Measurements from ENCODE around the gene ZNF516.
"Not testable (repeated sequence)": the region's sequence is repeated elsewhere in the genome, so short reads cannot be mapped to it uniquely, and the experiment has no call there.

ZNF516 gene, protein sequence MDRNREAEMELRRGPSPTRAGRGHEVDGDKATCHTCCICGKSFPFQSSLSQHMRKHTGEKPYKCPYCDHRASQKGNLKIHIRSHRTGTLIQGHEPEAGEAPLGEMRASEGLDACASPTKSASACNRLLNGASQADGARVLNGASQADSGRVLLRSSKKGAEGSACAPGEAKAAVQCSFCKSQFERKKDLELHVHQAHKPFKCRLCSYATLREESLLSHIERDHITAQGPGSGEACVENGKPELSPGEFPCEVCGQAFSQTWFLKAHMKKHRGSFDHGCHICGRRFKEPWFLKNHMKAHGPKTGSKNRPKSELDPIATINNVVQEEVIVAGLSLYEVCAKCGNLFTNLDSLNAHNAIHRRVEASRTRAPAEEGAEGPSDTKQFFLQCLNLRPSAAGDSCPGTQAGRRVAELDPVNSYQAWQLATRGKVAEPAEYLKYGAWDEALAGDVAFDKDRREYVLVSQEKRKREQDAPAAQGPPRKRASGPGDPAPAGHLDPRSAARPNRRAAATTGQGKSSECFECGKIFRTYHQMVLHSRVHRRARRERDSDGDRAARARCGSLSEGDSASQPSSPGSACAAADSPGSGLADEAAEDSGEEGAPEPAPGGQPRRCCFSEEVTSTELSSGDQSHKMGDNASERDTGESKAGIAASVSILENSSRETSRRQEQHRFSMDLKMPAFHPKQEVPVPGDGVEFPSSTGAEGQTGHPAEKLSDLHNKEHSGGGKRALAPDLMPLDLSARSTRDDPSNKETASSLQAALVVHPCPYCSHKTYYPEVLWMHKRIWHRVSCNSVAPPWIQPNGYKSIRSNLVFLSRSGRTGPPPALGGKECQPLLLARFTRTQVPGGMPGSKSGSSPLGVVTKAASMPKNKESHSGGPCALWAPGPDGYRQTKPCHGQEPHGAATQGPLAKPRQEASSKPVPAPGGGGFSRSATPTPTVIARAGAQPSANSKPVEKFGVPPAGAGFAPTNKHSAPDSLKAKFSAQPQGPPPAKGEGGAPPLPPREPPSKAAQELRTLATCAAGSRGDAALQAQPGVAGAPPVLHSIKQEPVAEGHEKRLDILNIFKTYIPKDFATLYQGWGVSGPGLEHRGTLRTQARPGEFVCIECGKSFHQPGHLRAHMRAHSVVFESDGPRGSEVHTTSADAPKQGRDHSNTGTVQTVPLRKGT

DNA sequence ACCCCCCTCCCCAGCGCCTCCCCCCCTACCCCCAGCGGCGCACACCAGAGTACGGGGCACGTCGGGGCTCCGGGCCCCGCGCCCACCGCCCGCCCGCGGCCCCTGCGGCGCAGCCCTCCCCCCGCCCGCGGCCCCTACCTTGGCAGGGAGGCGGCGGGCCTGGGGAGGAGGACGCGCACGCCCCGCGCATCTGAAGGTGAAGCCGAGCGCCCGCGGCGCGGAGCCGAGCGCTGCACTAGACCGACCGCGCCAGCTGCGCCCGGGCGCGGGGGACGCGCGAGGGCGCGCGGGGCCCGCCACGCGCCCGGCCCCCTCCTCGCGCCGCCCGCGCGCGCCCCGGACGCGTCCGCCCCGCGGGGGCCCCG is at the start of gene ZNF516:
Gene ZNF516 (minus strand): TSS at position 237 of the 365 bp plus-strand sequence. CDS start 52,188 bp downstream, outside the sequence.
- DNase-seq, result peak; percentile 11

DNA sequence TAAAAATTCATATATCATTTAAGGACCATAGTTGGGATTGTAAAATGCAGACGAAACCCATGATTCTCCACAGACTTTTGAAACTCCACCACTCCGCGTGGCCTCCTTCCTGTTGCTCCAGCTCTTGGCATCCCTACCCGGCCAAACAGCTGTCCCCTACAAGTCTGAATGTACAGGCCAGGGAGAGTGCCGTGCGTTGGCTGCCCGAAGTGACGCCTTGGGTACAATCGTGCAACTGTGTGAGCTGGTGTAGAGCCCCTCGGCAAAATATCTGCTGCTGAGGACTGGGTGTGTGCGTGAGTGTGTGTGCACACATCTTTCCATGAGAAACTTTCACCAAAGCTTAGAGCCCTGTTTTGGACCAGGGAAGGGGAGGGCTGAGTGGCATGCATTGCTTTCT is 43.8 kb upstream of the ZNF516 start:
- no peak for DNase-seq

DNA sequence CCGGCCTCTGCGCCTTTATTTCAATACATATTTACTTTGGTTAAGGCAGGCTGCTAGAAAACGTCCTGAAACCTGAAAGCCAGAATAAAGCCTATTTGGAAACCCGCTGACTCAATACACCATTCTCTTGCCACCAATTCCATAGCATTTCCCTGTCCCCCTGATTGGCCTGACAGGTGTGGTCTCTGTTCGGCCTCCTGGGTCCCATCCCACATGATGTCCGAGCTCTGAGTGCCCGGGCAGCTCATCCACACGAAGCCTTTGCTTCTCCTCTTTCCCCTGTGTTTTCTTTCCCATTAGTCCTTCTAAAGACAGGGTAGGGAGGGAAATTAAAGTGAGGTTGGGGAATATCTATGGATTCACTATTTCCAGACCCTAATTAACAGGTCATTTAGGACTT is 42.6 kb upstream of the ZNF516 start:
- no peak for DNase-seq

DNA sequence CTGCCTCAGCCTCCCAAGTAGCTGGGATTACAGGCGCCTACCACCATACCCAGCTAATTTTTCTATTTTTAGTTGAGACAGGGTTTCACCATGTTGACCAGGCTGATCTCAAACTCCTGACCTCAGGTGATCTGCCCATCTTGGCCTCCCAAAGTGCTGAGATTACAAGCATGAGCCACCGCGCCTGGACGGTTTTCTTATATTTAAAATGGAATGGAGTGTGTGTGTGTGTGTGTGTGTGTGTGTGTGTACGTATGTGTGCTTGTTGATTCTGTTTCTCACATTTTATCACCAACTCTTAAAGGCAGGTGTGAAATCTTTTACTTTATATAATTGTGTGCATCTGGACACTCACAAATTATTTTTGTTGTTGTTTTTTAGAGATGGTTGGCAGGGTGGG is 41.6 kb upstream of the ZNF516 start:
- not testable (repeated sequence) for DNase-seq

DNA sequence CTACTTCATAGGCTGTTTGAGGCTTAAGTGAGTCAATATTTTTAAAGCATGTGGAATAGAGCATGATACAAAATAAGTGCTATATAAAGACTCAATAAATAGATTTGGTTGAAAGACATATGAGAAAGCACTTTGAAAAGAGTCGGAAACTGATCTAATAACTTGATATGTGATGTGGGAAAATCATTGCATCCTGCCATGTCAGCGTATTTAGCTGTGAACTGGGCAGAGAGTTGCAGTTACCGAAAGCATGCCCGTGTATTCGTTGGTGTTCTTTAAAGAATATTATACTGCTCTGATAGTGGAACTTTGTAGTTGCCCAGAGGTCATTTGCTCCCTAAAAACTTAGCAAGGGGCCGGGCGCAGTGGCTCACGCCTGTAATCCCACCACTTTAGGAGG is 37.8 kb upstream of the ZNF516 start:
- DNase-seq, result no peak

DNA sequence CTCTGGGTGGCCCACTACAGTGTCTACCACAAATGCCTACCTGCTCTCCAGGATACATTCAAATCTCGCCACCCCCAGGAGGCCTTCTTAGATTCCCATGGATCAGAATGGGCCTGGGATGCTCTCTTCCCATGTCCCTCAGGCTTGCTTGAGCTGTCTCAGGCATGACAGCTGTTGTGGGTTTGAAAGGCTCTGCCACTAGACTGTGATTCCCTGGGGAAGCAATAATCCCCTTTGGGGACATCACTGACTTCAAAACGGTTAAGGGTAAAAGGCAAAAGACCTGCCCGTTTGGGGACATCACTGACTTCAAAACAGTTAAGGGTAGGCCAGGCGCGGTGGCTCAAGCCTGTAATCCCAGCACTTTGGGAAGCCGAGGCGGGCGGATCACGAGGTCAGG is 35.8 kb upstream of the ZNF516 start:
- no peak for DNase-seq

DNA sequence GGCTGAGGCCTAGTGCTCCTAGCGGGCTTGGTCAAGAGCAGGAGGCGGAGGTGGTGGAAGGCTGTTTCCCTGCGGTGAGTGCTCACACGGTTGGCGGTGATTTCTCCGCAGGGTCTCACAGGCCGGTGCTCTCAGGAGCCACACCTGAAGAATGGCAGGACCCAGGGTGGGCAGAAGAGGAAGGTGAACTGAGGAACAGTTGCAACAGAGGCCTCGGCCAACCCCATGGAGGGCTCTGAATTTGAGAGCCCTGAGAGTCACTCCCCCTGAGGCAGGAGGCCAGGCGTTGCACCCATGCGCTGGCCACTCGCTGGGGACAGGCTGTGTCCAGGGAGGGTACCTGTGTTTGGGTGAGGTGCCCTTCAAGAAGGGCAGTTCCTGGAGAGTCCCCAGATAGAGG is 35.3 kb upstream of the ZNF516 start:
- no peak for DNase-seq

DNA sequence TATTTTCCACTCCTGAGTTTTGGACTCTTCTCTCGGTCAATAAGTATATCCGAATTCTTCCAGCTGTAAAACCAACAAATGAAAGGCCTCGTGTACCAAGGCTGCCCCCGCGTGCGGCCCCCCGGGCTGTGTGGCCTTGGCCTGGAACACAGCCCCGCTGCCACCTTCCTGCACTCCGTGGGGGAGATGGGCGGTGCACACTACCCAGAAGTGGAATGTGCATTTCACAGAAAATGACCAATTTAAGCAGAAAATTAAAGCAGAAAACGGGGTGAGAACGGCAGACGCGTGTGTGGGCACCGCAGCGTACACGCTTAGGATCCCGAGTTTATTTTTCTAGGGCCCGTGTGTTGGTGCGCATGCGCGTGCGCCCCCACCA is 34.4 kb upstream of the ZNF516 start:
- DNase-seq, result no peak

DNA sequence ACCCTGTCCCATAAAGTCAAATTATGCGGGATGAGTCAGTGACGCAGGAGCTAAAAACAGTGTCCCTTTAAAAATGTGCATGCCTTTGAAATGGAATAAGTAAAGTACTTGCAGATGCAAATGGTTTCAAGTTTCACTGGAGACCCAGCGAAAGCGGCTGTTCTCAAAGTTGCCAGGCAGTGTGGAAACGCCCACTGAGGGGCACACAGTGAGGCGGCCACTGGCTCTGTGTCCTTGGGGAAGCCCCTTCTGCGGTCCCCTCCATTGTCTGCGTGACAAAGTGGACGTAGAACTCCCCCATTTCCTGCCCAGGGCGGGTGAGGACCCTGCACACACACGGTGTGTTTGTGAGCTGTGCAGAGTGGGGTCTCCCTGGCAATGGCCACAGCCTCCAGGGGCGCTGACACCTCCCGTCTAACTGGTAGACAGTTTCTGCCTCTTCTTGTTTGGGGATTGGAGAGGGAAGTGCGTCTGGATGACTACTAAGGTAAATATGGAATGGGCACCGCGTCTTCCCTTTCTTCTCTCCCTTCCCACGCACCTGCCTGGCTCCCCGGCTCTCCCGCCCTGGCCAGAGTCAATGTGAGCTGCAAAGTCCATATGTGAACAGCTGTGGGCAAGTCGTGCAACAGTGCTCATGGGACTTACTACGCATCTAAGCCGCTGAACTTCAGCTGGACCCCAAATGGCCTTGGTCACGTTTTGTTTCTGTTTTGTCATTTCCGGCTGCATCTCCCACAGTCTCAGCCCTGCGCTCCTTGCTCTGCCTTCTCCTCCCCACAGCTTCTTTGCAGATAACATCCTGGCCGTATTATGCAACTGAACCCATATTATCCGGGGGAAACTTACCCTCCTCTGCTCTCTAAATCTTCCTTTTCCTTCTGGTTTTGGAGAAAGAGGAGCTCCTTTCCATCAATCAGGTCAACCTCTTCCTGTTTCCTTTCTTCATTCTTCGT is 33.7 kb upstream of the ZNF516 start:
- DNase-seq, result no peak

DNA sequence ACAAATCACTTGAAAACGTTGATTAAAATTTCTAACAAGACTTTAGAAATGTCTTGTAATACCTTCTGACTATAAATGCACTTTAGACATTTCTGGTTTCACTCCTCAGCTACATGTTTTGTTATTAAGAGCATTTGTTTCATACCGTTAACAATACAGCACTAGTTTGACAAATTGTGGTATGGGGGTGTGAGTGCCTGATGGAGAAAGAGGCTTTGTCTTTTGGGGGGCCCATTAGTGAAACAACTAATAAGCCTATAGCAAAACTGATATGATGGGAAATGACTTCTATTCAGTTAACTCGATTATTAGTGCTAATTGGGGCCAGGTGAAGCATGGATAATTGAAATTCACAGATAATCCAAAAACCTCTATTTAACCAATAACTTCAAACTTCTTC is 30.9 kb upstream of the ZNF516 start:
- DNase-seq, result no peak

DNA sequence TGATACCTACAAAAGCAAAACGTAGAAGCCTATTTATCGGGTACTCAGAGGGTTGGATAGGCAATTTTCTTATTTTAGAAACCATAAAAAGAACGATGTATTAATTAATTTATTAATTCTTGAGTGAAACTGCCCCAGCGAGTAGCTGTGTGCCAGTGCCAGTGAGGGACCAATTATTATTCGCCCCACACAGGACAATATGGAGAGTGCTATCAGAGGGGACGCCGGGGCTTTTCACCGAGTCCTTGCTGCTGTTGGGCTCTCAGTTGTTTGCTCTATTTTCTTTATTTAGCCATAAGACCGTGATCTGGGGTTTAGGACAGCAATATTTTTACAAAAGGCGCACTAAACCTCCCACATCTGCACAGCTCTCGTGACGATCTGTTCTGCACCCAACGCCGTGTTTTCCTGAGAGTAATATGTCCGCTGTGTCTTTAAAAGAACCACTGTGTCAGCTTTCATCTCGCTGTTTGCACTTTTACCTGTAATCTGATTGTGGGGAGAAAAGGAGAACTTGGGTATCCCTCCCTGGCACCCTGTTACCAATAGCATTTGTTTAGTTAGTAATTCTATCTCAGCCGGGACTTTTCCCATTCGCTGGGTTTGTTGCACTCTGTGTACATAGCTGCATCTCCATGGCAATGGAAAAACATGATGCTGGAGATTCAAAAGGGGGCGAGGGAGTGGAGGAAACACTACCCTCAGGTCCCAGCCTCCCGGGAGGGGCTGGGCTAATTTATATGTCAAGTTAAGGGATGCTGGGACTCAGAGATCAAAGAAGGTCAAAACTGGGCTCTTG is 30.1 kb upstream of the ZNF516 start:
- no peak for DNase-seq

DNA sequence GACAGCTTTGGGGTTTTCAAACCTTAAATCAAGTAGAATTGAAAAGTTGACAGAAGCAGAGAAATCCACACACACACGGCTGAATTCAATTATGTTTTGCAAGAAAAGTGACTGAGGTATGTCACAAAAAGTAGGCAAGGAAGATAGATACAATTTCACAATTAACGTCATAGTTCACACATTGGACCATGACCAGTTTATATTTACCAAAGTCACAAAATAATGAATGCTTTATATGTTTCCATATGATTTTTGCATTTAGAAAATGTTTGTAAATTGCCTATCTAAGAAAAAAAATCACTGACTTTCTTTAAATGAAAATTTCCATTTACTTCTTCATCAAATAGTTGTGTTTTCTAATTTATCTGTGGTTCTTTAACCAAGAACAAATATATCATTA is 29.4 kb upstream of the ZNF516 start:
- no peak for DNase-seq

DNA sequence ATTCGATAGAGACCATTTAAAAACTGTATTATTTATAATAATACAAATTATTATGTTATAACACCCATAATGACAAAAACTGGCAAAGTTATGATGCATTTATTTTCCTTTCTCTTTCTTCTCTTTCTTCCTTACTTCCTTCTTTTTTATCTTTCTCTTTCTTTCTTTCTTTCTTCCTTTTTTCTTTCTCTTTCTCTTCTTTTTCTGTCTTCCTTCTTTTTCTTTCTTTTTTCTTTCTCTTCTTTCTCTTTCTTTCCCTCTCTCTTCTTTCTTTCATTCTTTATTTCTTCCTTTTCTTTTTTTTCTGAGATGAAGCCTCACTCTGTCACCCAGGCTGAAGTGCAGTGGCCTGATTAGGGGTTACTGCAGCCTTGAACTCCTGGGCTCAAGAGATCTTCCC is 27.5 kb upstream of the ZNF516 start:
- DNase-seq, result no peak

DNA sequence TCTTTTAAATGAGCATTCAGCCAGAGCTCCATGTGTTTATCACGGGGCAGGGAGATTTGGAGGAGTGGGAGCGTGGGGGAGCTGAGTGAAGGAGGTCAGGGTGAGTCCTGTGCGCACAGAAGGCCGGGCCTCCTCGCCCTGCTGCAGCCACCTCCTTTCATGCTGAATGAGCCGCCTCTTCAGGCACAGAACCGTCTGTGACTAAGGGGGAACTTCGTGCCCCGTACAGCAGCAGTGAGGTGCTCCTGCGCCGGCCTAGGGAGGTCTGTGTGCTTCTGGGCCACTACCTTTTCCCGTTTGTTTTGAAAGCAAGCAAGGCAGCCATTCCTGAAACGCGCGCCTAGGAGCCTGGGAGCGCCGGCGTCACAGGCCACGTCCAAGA is 27.1 kb upstream of the ZNF516 start:
- DNase-seq, result no peak

DNA sequence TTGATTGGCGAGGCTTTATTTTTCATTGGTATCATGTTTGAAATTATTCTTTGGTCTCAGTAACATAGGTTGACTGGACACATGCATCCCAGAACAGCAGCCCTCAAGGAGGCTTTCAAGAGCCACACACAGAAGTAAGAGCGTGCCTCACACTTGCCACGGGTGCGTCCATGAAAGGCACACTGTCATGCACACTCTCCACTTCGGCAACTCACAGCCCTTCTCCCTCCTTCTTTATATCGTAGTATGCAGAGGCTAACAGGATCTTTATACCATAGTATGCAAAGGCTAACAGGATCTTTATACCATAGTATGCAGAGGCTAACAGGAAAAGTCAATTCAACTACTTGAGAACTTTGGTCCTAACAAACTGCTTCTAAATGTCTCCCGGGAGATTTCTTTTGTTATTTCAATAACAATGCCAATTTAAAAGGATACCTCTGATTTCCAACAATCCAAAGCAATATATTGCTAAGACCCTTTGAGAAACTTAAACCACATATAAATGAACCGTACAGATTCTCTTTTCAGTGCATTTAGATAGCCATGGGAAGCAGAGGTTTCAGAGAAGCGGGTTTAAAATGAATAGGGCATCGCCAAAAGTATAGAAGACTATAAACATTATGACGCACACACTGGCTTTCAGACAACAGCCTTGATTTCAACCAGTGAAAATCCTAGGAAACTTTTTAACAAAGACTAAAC is 26.5 kb upstream of the ZNF516 start:
- no peak for DNase-seq

DNA sequence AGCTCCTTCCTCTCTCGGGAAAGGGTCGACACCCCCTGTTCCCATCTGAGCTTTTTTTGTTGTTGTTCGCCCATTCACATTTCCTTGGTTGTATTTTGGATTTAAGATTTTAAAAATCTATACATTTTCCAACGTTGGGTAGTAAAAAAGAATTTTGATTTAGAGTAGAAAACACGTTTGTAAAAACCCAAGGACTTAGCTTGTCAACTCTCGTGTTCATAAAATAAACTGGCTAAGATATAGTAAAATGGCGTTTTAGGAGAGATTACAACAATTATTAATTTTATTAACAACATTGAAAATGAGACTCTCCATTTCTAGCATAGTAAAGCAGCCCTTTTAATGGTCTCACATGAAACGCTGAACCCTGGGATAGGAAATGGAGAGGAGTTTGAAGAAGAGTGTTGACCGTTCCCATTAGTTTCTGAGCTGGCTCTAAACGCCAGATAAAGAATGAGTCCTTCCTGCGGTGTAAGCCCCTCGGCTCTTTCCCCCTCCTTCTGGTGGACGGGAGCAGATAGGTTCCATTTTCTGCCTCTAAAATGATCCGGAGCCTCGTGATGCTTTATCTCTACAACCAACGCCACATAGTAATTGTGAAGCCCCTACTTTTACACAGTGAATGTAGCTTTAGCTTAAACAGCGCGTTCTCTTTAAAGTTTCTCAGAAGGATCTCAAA is 24.0 kb upstream of the ZNF516 start:
- no peak for DNase-seq

DNA sequence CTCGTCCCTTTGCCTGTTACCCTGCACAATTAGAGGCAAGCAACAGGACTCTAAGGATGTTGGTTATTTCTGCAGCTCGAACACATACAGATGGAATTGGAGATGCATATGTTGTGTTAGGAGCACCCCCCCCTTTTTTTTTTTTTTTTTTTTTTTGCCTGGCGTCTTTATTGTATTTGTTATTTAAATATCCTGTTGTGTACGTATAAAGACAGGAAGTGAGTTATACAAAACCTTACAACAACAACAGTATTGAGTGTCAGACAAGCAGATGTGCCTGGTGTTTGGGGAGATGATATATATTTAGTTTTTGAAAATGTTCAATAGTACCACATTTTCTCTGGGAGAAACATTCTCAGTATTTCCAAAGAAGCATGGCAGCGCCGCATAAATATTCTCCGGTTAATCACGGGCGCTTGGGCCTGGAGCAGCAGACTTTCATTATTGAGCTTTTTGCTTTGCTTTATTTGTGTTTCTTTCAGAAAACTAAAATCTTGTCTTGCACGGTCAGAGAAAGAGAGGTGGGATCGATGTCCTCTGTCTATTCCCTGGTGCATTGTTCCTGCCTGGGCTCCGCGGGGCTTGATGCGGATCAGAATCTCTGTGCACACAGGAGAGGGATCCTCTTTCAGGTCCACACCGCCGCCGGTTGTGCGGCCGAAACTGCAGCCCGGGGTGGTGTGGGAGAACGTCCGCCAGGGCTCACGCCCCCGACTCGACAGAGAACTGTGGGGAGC is 23.2 kb upstream of the ZNF516 start:
- no peak for DNase-seq

DNA sequence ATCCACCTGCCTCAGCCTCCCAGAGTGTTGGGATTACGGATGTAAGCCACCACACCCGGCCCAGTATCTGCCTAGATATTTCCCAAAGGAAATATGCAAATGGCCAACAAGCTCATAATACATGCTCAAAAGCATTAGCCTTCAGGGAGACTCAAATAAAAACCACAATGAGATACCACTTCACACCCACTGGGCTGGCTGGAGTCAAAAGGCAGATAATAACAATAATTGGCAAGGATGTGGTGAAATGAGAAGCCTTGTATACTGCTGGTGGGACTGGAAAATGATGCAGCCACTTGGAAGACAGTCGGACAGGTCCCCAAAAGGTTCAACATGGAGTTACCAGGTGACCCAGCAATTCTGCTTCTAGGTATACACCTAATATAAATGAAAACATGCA is 20.5 kb upstream of the ZNF516 start:
- DNase-seq, result no peak

DNA sequence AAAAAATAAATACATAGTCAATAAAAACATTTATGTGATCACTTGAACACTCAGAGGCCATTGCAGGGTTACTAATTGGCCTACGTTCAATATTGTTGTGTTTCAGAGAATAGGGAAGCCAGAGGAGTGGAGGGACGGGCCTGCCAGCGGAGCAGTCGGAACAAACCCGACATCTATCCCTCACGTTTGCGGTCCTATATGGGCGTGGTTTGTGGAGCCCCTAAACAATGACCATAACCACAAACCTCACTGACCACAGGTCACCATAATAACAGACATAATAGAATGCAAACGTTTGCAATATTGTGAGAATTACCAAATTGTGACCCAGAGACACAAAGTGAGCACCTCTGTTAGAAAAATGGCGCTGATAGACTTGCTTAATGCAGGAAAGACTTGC is 19.5 kb upstream of the ZNF516 start:
- no peak for DNase-seq
